K562 (cell line): ENCODE measurements around the gene NLK.

Source experiments
- CTCF ChIP-seq, 3 experiments: IDR thresholded peaks in 2 of 3; conservative IDR thresholded peaks in 1 of 3; 2 replicates each; pipeline ENCODE4 v1.5.1; 2011 to 2012; ENCODE audit warnings: low read length in 3 of 3, mild to moderate bottlenecking in 3 of 3, control low read depth in 2 of 3, improper control_type of control experiment in 1 of 3, inconsistent platforms in 1 of 3, low read depth in 1 of 3, mixed read lengths in 1 of 3, moderate library complexity in 1 of 3; ENCODE audit not compliant: insufficient read depth in 2 of 3
- HDAC2 ChIP-seq: fragments of 450-650 bp; IDR thresholded peaks from 2 replicates; pipeline ENCODE4 v1.6.1; 2016; ENCODE audit warnings: mild to moderate bottlenecking
- RAD21 ChIP-seq, 2 experiments: fragments of 250-450 bp in 1 of 2; fragments of 450-650 bp in 1 of 2; sonication (Bioruptor Pico) in 1 of 2; formaldehyde crosslinking in 1 of 2; IDR thresholded peaks in 1 of 2; conservative IDR thresholded peaks in 1 of 2; 2 replicates each; pipeline versions ENCODE4 v1.4.0 to v1.8.0; 2020 to 2022; ENCODE audit warnings: mild to moderate bottlenecking in 2 of 2, moderate library complexity in 1 of 2
- RBFOX2 ChIP-seq: fragments of 200-400 bp; formaldehyde crosslinking; IDR thresholded peaks from 2 replicates; pipeline ENCODE4 v1.6.1; 2017; ENCODE audit warnings: low read depth, mild to moderate bottlenecking, low read length, moderate library complexity
- SIX5 ChIP-seq, 2 experiments: IDR thresholded peaks; 2 replicates each; pipeline ENCODE4 v1.6.1; 2011; ENCODE audit warnings: low read length in 2 of 2, borderline replicate concordance in 1 of 2, low read depth in 1 of 2, mild to moderate bottlenecking in 1 of 2, moderate library complexity in 1 of 2; ENCODE audit not compliant: insufficient read depth in 1 of 2
- TBP ChIP-seq: optimal IDR thresholded peaks from 2 replicates; pipeline ENCODE3; 2011; ENCODE audit warnings: low read depth, low read length, improper control_type of control experiment
- TCF7L2 ChIP-seq: fragments of 150-350 bp; IDR thresholded peaks from 2 replicates; pipeline ENCODE4 v1.6.1; 2016; ENCODE audit warnings: low read depth, mild to moderate bottlenecking, low read length, moderate library complexity
- YY1 ChIP-seq, 3 experiments: IDR thresholded peaks; 2 replicates each; pipeline ENCODE4 v1.6.1; 2011; ENCODE audit warnings: low read length in 2 of 3, mild to moderate bottlenecking in 2 of 3, moderate library complexity in 2 of 3, borderline replicate concordance in 1 of 3, control low read depth in 1 of 3, low read depth in 1 of 3; ENCODE audit not compliant: insufficient read depth in 3 of 3, insufficient replicate concordance in 2 of 3, control insufficient read depth in 1 of 3, insufficient read length in 1 of 3; ENCODE audit errors: extremely low read depth in 1 of 3
- ZFP1 ChIP-seq: fragments of 450-650 bp; formaldehyde crosslinking; IDR thresholded peaks from 2 replicates; pipeline ENCODE4 v1.4.0; 2020; ENCODE audit warnings: mild to moderate bottlenecking, mixed read lengths
- ZSCAN29 ChIP-seq: fragments of 450-650 bp; IDR thresholded peaks from 2 replicates; pipeline ENCODE4 v1.6.1; 2017
- TF ChIP-seq, protein P1 (sequence below): fragments of 450-650 bp; formaldehyde crosslinking; IDR thresholded peaks from 2 replicates; pipeline ENCODE4 v1.4.0; 2020; ENCODE audit warnings: mild to moderate bottlenecking, mixed read lengths

DNA sequence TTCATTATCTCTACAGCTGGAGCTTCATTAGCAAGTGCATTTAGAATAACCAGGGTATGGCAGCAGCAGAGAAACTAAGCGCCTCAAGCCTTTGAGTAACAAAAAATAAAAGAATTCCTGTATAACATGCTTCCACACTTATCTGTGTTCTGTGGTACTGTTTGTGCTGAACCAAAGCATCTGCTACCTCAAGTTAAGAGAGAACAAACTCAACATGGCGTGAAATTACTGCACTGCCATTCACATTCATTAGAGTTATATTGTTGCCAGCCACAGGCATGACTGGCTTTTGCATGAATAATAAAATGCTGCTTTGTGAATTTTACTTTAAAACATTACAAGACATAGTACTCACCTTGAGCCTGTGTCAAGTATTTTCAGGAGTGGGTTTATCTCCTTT lies 76.6 kb downstream of the NLK start:
- TF ChIP-seq SIX5 (IDR thresholded peaks at IDR 0.05; ENCODE audit: borderline replicate concordance in 1 of 2, insufficient read depth in 1 of 2, low read depth in 1 of 2, low read length in 2 of 2) (no peak), YY1 (IDR thresholded peaks at IDR 0.05; ENCODE audit: borderline replicate concordance in 1 of 3, control insufficient read depth in 1 of 3, extremely low read depth in 1 of 3, insufficient read depth in 3 of 3, insufficient read length in 1 of 3, insufficient replicate concordance in 2 of 3, low read depth in 1 of 3, low read length in 2 of 3) (no peak), ZSCAN29 (no peak), HDAC2 (no peak), CTCF (IDR thresholded peaks at IDR 0.05 in 2 of 3, conservative IDR thresholded peaks at IDR 0.05 in 1 of 3; ENCODE audit: insufficient read depth in 2 of 3, low read depth in 1 of 3, low read length in 3 of 3) (no peak), TBP (no peak), RAD21 (CRISPR knock-in tag; conservative IDR thresholded peaks at IDR 0.05 in 1 of 2, IDR thresholded peaks at IDR 0.05 in 1 of 2) (no peak), TCF7L2 (no peak), RBFOX2 (no peak), ZFP1 (CRISPR knock-in tag) (no peak)
- TF ChIP-seq, protein P1, sequence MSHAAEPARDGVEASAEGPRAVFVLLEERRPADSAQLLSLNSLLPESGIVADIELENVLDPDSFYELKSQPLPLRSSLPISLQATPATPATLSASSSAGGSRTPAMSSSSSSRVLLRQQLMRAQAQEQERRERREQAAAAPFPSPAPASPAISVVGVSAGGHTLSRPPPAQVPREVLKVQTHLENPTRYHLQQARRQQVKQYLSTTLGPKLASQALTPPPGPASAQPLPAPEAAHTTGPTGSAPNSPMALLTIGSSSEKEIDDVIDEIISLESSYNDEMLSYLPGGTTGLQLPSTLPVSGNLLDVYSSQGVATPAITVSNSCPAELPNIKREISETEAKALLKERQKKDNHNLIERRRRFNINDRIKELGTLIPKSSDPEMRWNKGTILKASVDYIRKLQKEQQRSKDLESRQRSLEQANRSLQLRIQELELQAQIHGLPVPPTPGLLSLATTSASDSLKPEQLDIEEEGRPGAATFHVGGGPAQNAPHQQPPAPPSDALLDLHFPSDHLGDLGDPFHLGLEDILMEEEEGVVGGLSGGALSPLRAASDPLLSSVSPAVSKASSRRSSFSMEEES: no peak
